GM18511 (cell line): ENCODE results near the gene PRAMEF10.
"Not testable (repeated sequence)": the region's sequence is repeated elsewhere in the genome, so short reads cannot be mapped to it uniquely, and the experiment has no call there.

Source experiments
- ATAC-seq: cut with Tn5 transposase; IDR thresholded peaks from one replicate; pipeline ENCODE4 v1.9.1; 2021; ENCODE audit warnings: mild to moderate bottlenecking, moderate library complexity; ENCODE audit not compliant: unreplicated experiment

The PRAMEF10 gene, protein sequence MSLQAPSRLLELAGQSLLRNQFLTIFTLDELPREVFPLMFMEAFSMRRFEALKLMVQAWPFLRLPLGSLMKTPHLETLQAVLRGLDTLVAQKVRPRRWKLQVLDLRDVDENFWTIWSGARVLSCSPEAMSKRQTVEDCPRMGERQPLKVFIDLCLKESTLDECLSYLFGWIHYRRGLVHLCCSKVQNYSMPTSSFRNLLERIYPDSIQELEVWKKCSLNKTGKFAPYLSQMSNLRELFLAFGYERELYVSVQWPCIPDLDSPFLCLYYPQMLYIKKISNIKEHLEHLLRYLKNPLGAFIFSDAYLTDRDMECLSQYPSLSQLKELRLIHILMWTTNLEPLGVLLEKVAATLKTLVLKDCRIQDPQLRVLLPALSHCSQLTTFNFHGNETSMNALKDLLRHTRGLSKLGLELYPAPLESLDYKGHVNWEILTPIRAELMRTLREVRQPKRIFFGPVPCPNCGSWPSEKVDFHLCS

DNA sequence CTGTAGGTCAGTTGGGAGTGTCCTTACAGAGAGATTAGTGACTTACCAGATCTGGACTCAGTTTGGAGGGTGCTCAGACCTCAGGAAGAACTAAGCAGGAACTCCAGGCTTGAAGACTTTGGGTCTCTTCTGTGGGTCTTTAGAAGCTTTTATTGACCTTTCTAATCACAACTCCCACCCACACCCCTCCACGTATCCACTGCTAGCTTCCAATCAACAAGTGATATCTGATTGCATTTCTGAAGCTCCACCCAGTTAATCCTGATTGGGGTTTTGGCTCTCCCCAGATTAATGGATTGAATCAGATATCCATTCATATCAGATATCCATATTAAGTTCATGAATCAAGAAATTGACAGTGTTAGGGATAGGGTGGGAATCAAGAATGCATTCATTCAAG, at the start of gene PRAMEF10:
Gene PRAMEF10, minus strand, starts transcription at position 101 of the 400 bp plus-strand sequence. CDS start 2,423 bp downstream, outside the sequence.
- ATAC-seq: not testable (repeated sequence)

DNA sequence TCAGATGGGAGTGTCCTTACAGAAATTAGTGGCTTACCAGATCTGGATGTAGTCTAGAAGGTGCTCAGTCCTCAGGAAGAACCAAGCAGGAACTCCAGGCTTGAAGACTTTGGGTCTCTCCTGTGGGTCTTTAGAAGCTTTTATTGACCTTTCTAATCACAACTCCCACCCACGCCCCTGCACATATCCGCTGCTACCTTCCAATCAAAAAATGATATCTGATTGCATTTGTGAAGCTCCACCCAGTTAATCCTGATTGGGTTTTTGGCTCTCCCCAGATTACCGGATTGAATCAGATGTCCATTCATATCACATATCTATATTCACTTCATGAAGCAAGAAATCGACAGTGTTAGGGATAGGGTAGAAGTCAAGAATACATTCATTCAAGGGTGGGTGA, 49.4 kb upstream of the PRAMEF10 start, which contains the start of gene PRAMEF6:
Gene PRAMEF6, minus strand, starts transcription at position 101 of the 400 bp plus-strand sequence. CDS start 5,062 bp downstream, outside the sequence.
- ATAC-seq: not testable (repeated sequence)

DNA sequence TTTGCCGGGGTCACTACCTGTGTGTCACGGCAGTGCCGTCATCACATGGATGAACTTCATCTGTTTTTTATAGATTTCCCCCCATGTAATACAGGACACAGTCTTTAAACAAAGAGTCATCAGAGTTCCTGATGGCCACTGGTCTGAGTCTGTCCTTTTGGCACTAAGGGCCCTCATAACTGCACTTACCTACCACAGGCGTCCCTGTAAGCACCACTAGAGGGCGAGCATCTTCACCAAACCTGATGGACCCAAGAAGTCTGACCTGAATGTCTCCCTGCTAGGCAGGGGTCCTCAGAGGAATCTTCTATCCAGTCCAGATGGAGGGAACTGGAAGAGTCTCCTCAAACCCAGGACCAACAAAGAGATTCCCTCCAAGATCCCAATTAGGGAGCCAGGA, 26.3 kb upstream of the PRAMEF10 start:
- not testable (repeated sequence) for ATAC-seq

DNA sequence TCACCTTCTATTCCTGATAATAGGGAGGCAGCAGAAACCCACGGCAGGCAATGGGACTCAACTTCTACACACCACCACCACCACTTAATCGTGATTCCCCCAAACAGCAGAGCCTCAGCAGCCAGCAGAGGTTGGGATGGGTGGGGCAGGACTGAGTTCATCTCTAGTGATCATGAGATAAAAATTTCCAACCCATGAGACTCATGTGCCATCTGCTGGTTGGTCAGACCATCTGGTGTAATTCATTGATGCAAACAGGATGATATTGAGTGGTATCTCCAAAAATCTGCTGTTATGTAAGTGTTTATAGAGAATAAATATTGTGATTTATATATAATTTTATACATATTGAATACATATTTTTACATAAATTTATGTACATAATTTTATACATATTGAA, 23.7 kb upstream of the PRAMEF10 start:
- ATAC-seq: not testable (repeated sequence)

DNA sequence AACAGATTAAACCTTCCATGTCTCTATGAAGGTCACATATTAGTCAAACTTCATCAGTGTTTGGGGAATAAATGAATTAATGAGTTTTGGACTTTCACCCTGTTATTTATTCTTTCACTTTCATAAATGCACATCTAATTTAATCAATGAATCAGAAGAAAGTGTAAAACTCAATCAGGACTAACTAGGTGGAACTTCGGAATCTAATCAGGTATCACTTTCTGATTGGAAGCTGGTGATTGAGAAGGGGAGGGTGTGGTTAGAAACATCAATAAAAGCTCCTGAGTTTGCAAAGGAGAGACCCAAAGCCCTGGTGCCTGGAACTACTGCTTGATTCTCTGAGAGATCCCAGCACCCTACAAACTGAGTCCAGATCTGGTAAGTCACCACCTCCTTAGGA, 18.2 kb upstream of the PRAMEF10 start, which contains the start of gene PRAMEF7:
Gene PRAMEF7, plus strand, starts transcription at position 301 of the 400 bp plus-strand sequence. CDS start 1,083 bp downstream, outside the sequence.
- ATAC-seq: not testable (repeated sequence)

DNA sequence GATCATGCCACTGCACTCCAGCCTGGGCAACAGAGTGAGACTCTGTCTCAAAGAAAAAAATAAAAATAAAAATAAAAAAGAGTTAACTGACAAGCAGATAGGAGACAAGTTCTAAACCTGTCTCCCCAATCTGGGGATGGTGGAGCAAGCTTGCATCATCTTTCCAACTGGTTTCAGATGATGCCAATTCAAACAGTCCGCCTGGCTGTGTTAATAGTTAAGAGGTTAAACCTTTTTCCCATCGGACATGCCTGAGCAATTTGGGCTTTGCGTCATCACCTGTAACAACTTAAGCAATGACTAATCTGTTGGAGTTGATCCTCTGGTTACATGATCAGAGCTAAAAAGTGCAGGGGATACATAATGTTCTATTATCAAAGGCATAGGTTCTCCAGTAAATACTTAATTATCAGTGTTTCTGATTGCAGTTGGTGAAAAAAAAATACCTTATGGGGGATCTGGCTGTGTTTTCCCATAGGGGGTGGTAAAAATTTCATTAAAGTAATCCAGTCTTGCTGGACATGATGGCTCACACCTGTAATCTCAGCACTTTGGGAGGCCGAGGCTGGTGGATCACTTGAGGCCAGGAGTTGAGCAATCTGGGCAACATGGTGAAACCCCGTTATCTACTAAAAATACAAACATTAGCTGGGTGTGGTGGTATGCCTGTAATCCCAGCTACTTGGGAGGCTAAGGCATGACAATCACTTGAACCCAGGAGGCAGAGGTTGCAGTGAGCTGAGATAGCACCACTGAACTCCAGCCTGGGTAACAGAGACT, 5.9 kb upstream of the PRAMEF10 start:
- not testable (repeated sequence) for ATAC-seq

DNA sequence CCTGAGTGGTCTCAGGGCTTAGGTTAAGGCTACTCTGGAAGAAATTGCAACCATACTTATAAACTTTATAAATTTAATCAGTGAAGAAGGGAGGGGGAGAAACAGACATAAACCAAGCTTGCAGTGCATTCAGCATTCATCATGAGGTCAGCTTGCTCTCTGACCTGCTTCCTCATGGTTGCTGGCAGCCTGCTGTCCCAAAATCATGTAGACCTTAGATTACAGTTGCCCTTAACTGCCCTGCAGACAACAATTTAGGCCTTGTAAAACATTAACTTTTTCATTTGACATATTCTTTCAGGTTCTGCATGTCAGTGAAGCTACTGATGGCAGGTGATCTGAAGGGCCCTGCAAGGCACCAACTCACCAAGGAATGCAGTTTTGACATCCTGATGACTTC, 1.1 kb upstream of the PRAMEF10 start:
- not testable (repeated sequence) for ATAC-seq

DNA sequence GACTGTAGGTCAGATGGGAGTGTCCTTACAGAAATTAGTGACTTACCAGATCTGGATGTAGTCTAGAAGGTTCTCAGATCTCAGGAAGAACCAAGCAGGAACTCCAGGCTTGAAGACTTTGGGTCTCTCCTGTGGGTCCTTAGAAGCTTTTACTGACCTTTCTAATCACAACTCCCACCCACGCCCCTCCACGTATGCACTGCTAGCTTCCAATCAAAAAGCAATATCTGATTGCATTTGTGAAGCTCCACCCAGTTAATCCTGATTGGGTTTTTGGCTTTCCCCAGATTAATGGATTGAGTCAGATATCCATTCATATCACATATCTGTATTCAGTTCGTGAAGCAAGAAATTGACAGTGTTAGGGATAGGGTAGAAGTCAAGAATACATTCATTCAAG, 12.0 kb downstream of the PRAMEF10 start, which contains the start of gene PRAMEF4:
Gene PRAMEF4, minus strand, starts transcription at position 101 of the 400 bp plus-strand sequence. CDS start 2,807 bp downstream, outside the sequence.
- ATAC-seq: not testable (repeated sequence)

DNA sequence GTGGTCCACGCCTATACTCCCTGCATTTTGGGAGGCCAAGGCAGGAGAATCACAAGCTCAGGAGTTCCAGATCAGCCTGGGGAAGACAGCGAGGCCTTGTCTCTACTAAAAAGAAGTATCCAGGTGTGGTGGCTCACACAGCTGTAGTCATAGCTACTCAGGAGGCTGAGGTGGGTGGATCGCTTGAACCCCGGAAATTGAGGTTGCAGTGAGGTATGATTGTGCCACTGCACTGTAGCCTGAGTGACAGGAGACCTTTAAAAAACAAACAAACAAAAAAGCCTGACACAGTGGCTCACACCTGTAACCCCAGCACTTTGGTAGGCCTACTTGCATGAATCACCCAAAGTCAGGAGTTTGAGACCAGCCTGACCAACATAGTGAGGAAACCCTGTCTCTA, 19.6 kb downstream of the PRAMEF10 start:
- ATAC-seq: not testable (repeated sequence)

DNA sequence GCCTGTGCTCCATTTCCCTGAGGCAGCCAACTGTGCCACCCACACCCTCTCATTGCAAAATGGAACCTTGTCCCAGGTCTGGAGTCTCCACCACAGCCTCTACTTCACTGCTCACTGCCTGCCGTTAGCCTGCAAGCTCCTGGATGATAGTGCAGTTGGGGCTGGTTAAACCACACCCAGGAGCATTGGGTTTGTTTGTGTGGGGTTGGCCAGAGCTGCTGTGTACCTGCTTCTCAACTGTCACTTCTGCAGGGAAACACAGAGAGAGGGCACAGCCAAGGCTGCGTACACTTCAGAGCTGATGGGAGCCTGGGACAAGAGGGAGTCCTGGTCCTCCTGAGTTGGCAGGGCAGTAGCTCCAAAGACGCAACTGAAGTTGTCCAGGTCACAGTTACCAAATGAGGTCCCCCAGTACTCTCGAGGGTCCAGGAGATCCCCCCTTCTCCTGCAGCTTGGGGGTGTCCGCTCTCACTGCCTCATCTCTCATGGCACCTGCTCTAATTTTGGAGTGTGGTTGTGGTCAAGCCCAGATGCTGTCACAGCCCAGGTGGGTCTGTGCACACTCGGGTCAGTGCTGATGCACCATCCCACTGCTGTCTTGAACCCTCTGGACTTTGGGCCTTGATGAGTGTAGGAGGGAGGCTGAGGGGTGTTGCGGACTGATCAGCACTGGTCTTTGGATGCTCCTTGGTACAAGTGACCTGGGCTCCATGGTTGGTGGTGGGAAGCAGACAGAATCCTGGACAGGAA, 34.8 kb downstream of the PRAMEF10 start:
- ATAC-seq: not testable (repeated sequence)

DNA sequence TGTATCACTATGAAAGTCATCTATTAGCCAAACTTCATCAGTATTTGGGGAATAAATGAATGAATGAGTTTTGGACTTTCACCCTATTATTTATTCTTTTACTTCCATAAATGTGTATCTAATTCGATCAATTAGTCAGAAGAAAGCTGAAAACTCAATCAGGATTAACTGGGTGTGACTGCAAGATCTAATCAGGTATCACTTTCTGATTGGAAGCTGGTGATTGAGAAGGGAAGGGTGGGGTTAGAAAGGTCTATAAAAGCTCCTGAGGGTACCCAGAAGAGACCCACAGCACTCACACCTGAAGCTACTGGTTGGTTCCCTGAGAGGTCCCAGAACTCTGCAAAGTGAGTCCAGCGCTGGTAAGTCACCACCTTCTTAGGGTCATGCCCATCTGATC, 41.3 kb downstream of the PRAMEF10 start, which contains the start of gene PRAMEF2:
Gene PRAMEF2, plus strand, starts transcription at position 301 of the 400 bp plus-strand sequence. CDS start 1,924 bp downstream, outside the sequence.
- not testable (repeated sequence) for ATAC-seq

DNA sequence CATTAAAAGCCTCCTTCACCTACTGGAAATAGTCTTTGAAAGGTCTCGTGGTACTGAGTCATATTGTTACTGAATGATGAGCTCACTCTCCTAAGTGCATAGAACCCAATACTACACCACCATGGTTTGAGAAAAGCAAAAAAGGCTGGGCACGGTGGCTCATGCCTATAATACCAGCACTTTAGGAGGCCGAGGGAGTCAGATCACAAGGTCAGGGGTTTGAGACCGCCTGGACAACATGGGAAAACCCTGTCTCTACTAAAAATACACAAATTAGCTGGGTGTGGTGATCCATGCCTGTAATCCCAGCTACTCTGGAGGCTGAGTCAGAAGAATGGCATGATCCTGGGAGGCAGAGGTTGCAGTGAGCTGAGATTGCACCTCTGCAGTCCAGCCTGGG, 46.3 kb downstream of the PRAMEF10 start:
- ATAC-seq: no peak

DNA sequence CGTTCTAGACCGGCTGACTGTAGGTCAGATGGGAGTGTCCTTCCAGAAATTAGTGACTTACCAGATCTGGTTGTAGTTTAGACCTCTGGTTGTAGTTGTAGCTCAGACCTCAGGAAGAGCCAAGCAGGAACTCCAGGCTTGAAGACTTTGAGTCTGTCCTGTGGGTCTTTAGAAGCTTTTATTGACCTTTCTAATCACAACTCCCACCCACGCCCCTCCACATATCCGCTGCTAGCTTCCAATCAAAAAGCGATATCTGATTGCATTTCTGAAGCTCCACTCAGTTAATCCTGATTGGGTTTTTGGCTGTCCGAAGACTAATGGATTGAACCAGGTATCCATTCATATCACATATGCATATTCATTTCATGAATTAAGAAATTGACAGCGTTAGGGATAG, 49.5 kb downstream of the PRAMEF10 start, which contains the start of gene HNRNPCL1:
Gene HNRNPCL1, minus strand, starts transcription at position 101 of the 400 bp plus-strand sequence. CDS start 431 bp downstream, outside the sequence.
- not testable (repeated sequence) for ATAC-seq
